CD4-positive, alpha-beta T cell (primary cell): ENCODE data around the gene PRR15L. TPM values are rescaled to one million over a fixed set of nuclear protein-coding genes. Genes with fewer than 3 reads are reported as not detected.

Experiments
- ATAC-seq: fragments of 200-7000 bp; cut with Tn5 transposase; one replicate; pipeline ENCODE4 v1.10.0; 2022; ENCODE audit warnings: mild to moderate bottlenecking; ENCODE audit not compliant: poor library complexity
- CTCF ChIA-PET: fragments of 350-600 bp; sonication (Branson Sonifier 250); formaldehyde crosslinking; loops from one replicate; lab custom pipeline; 2021; ENCODE audit warnings: antibody characterized with exemption, inconsistent platforms; lab: Charles Lee
- POLR2A ChIA-PET: fragments of 350-600 bp; sonication (Branson Sonifier 250); formaldehyde crosslinking; loops from one replicate; lab custom pipeline; 2021; ENCODE audit warnings: antibody characterized with exemption, inconsistent platforms; lab: Charles Lee
- DNase-seq, 14 experiments: peaks; one replicate each; pipeline ENCODE4 v3.0.0-alpha.2; 2013 to 2020; ENCODE audit warnings: mixed read lengths in 2 of 14
- H3K27ac ChIP-seq, 2 donors: one replicate each; pipeline versions ENCODE4 v1.5.1 to v1.7.0; 2013; ENCODE audit warnings: low read length in 2 of 2, low read depth in 1 of 2, mild to moderate bottlenecking in 1 of 2
- H3K27me3 ChIP-seq, 2 experiments: 1 replicate in 1 of 2; 2 replicates in 1 of 2; pipeline versions ENCODE4 v1.6.1 to v1.7.0; 2013; ENCODE audit warnings: low read length in 2 of 2, control low read depth in 1 of 2, mild to moderate bottlenecking in 1 of 2, moderate library complexity in 1 of 2; ENCODE audit not compliant: insufficient read depth in 2 of 2, control insufficient read depth in 1 of 2
- H3K36me3 ChIP-seq: one replicate; pipeline ENCODE4 v1.6.1; 2013; ENCODE audit warnings: low read length, control low read depth; ENCODE audit not compliant: insufficient read depth
- H3K4me1 ChIP-seq: one replicate; pipeline ENCODE4 v1.6.1; 2013; ENCODE audit warnings: low read length, control low read depth; ENCODE audit not compliant: insufficient read depth
- H3K4me3 ChIP-seq: one replicate; pipeline ENCODE4 v1.5.1; 2013; ENCODE audit warnings: mild to moderate bottlenecking, low read length, moderate library complexity
- H3K9me3 ChIP-seq, 2 experiments: 1 replicate in 1 of 2; 2 replicates in 1 of 2; pipeline versions ENCODE4 v1.6.1 to v1.7.0; 2013; ENCODE audit warnings: low read length in 2 of 2, mild to moderate bottlenecking in 2 of 2, control low read depth in 1 of 2, moderate library complexity in 1 of 2; ENCODE audit not compliant: control insufficient read depth in 1 of 2, insufficient read depth in 1 of 2
- H3K27ac Mint-ChIP-seq: one replicate; pipeline ENCODE4 v1.8.0; 2020; ENCODE audit warnings: mixed read lengths
- H3K27me3 Mint-ChIP-seq: one replicate; pipeline ENCODE4 v1.8.0; 2021; ENCODE audit warnings: mixed read lengths
- H3K36me3 Mint-ChIP-seq: one replicate; pipeline ENCODE4 v1.8.0; 2021; ENCODE audit warnings: low read depth, mixed read lengths
- H3K4me1 Mint-ChIP-seq: one replicate; pipeline ENCODE4 v1.8.0; 2021; ENCODE audit warnings: low read depth, mixed read lengths
- H3K4me3 Mint-ChIP-seq: one replicate; pipeline ENCODE4 v1.8.0; 2020; ENCODE audit warnings: mild to moderate bottlenecking, mixed read lengths
- H3K9me3 Mint-ChIP-seq: one replicate; pipeline ENCODE4 v1.8.0; 2020; ENCODE audit warnings: mixed read lengths
- CTCF ChIP-seq: fragments of 200-600 bp; IDR thresholded peaks from one replicate; pipeline ENCODE4 v1.8.0; 2022; ENCODE audit warnings: antibody characterized with exemption, mild to moderate bottlenecking
- intact Hi-C, 2 experiments: fragments of 100-400 bp; cut with DNase I in 1 of 2; cut with micrococcal nuclease in 1 of 2; formaldehyde crosslinking; loops; one replicate each; pipeline versions ENCODE4 v1.15.1 to v1.9.0; 2023 to 2025; cut with DNase I, micrococcal nuclease
- total RNA-seq, 174 experiments: library from RNA in 2 of 174; stranded (reverse) in 2 of 174; gene quantifications; one replicate each; pipeline ENCODE4 v1.2.3 and lab custom pipeline; 2021 to 2026

Gene PRR15L
- total RNA-seq, 2 experiments from 2014 or later, result not detected

GRCh38 chr17:47992216-47992615 is 34.5 kb upstream of the PRR15L start:
- POLR2A ChIA-PET, result no interaction called here
- H3K9me3 Mint-ChIP-seq, result no peaks in the 10 kb centered on the region
- intact Hi-C loops, result no loop called here
- Histone ChIP-seq H3K4me3 (no peak overlapping the region), H3K36me3 (no peaks in the 10 kb centered on the region), H3K4me1 (no peaks in the 10 kb centered on the region), H3K27ac (no peak overlapping the region), H3K9me3 (no peaks in the 10 kb centered on the region), H3K27me3 (no peaks in the 10 kb centered on the region)
- no peak overlapping the region for H3K27ac Mint-ChIP-seq
- H3K4me3 Mint-ChIP-seq, result no peak overlapping the region
- peaks cover 6% of the 10 kb centered on the region for H3K27me3 Mint-ChIP-seq
- H3K4me1 Mint-ChIP-seq, result no peaks in the 10 kb centered on the region
- ATAC-seq (no peak), DNase-seq (no peak)
- TF ChIP-seq CTCF, result no peak
- H3K36me3 Mint-ChIP-seq, result no peaks in the 10 kb centered on the region
- CTCF ChIA-PET, result no interaction called here

GRCh38 chr17:47990962-47991731 is 33.5 kb upstream of the PRR15L start:
- Histone ChIP-seq H3K4me3 (no peak overlapping the region), H3K36me3 (no peaks in the 10 kb centered on the region), H3K27ac (no peak overlapping the region), H3K9me3 (no peaks in the 10 kb centered on the region), H3K4me1 (no peaks in the 10 kb centered on the region), H3K27me3 (no peaks in the 10 kb centered on the region)
- no peaks in the 10 kb centered on the region for H3K4me1 Mint-ChIP-seq
- H3K36me3 Mint-ChIP-seq, result no peaks in the 10 kb centered on the region
- DNase-seq (no peak), ATAC-seq (no peak)
- intact Hi-C loops, result no loop called here
- CTCF ChIA-PET, result no interaction called here
- H3K4me3 Mint-ChIP-seq, result no peak overlapping the region
- H3K27me3 Mint-ChIP-seq, result peaks cover 5% of the 10 kb centered on the region
- no peak for TF ChIP-seq CTCF
- POLR2A ChIA-PET, result no interaction called here
- no peak overlapping the region for H3K27ac Mint-ChIP-seq
- no peaks in the 10 kb centered on the region for H3K9me3 Mint-ChIP-seq

GRCh38 chr17:47989700-47990099 is 32.0 kb upstream of the PRR15L start:
- Histone ChIP-seq H3K27ac (no peak overlapping the region), H3K9me3 (no peaks in the 10 kb centered on the region), H3K27me3 (no peaks in the 10 kb centered on the region), H3K36me3 (no peaks in the 10 kb centered on the region), H3K4me1 (no peaks in the 10 kb centered on the region), H3K4me3 (no peak overlapping the region)
- no peak for TF ChIP-seq CTCF
- intact Hi-C loops, result no loop called here
- Mint-ChIP-seq H3K9me3 (no peaks in the 10 kb centered on the region), H3K27me3 (no peaks in the 10 kb centered on the region), H3K4me3 (no peak overlapping the region), H3K27ac (no peak overlapping the region), H3K4me1 (no peaks in the 10 kb centered on the region), H3K36me3 (no peaks in the 10 kb centered on the region)
- ATAC-seq (no peak), DNase-seq (no peak)
- ChIA-PET POLR2A (no interaction called here), CTCF (no interaction called here)
